GM19035 (cell line): ENCODE measurements around the gene PTTG1.

Experiments used
- ATAC-seq: cut with Tn5 transposase; IDR thresholded peaks from one replicate; pipeline ENCODE4 v1.9.1; 2021; ENCODE audit not compliant: unreplicated experiment

Gene PTTG1

DNA sequence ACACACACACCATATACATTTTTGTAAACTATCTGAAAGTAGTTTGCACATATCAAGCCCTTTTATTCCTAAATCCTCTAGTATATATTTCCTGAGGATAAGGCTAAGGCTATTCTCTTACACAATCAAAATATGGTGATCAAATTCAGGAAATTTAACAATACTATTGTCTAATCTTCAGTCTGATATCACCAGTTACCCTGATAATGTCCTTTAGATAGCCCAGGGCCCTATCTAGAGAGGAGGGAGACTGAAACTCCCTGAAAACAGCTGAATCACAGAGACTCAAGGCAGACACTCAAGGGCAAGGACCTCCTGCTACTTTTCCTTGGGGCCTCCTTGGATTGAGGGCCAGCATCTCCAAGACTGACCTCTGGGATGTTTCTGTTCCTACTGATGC is 30.4 kb downstream of the PTTG1 start:
- ATAC-seq = no peak

- no peak for ATAC-seq
Observed at GRCh38 chr5:160452795-160453194, 31.1 kb downstream of the PTTG1 start.

- ATAC-seq = no peak
Observed at GRCh38 chr5:160453751-160454150, 32.1 kb downstream of the PTTG1 start.

GRCh38 chr5:160455600-160455999 is 33.9 kb downstream of the PTTG1 start:
- no peak for ATAC-seq

- ATAC-seq = no peak
Observed at GRCh38 chr5:160456480-160457177, 35.0 kb downstream of the PTTG1 start.

GRCh38 chr5:160457252-160457651 is 35.6 kb downstream of the PTTG1 start:
- ATAC-seq = no peak

DNA sequence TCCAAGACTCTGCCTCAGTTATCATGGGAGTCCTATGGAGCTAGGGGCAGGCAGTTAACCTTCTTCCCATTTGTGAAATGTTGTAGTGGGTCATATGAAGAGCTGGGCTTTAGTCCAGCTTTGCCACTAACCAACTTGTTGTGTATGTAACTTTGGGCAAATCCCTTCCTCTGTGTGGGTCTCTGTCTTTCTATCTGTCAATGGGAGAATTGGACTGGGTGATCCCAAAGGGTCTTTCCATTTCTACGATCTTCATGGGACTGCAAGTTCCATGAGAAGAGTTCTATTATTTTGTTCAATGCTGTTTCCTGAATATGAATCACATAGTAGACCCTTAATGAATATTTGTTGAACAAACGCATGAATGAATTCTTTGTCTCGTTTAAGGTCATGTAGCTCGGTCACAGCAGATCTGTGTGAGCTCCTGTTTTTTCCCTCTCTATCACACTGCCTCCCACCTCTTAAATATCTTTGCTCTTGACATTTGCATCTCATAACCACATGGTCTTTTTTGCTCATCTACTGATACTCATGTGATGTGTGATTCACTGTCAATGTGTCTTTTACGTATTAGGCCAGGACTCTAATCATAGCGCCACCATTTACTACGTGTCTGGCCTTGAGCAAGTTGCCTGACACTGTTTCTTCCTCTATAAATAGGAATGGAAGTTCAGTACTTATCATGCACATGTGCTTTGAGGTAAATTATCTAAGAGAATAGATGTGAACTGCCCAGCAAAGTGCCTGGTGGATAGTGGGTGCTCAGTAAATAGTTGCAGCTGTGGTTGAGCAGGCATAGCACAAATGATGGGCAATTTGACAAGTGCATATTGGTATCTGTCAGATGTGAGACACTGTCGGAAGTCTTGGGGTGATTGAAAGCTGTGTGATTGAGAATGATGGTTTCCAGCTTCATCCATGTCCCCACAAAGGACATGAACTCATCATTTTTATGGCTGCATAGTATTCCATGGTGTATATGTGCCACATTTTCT is 37.4 kb downstream of the PTTG1 start:
- peak; percentile 77 for ATAC-seq

DNA sequence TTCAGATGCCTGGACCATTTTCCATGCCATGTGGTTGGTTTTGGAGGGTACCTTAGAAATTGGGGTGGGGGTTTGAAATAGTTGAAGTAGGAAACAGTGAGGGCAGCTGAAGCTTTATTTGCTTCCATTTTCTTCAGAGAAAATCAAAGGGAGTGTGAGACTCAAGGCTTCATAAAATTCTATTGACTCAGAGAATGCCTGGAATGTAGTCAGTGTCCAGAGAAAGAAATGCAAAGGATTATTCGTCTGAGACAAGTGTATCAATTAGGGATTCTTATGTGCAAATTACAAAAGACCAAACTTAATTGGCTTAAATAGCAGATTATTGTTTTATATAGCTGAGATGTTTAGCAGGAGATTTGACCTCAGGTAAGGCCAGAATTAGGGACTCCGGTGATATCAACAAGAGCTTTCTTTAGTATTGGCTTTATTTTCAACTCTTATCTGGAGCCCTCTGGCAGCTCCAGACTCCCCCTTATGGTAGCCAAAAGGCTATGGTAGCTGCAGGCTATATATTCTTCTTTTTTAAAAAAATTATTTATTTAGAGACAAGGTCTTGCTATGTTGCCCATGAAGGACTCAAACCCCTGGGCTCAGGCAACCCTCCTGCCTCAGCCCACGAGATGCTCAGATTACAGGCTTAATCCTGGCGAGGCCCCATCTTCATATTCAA is 38.9 kb downstream of the PTTG1 start:
- no peak for ATAC-seq

DNA sequence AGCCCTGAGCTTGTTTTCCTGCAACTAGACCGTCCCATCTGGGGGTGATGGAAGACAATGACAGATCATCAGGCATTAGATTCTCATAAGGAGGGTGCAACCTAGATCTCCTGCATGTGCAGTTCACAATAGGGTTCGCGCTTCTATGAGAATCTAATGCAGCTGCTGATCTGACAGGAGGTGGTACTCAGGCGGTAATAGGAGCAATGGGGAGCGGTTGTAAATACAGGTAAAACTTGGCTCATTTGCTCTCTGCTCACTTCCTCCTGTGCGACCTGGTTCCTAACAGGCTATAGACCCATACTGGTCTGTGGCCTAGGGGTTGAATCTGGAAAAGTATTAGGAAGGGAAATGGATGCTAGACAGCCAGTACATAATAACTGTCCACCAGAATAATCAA is 39.7 kb downstream of the PTTG1 start:
- no peak for ATAC-seq

GRCh38 chr5:160462167-160462566 is 40.5 kb downstream of the PTTG1 start:
- ATAC-seq = no peak

- ATAC-seq = no peak
Observed at GRCh38 chr5:160463227-160463626, 41.6 kb downstream of the PTTG1 start.

DNA sequence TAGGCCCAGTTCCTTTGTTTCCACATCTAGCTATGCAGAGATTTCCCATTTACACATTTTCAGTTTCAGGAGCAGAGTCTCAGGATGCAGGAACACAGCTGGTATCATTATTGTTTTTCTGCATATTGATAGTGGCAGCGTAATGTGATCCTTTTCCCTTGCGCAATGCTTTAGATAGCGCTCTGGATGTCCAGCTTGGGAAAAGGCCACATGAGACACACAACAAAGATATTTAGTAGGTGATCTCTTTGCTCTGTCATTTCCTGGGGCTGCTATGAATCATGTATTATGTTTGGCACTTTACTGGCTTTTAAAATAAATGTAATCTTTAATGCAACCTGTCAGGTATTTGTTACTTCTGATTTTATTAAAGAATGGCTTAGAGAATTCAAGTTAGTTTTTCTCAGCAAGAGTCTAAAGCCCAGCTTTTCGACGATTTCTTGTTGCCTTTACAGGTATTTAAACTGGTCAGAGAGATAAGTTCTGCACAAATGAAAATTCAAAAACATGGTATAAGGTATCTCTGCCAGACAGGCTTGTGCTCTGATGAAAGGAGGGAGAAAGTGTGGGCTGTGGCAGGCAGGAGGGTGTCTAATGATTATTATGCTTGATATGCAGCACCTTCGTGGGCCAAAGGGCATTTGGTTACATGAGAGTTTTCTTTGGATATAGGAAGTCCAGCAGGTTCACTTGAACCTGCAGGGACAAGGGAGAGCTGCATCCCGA is 42.2 kb downstream of the PTTG1 start:
- no peak for ATAC-seq

DNA sequence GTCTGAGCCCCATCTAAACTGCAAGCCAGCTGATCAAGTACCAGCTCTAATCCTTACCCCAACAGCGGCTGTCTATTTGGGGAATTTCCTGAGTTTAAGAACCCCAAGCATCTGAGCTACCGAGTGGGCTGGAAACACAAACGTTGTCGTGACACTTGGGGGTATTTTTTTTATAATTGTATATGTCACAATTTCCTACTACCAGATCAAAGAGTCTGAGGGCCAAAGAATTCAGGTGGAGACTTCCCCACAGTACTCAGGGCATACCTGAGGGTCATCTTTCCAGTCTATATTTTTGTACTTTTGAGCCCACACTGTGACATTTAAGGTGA is 42.8 kb downstream of the PTTG1 start:
- no peak for ATAC-seq

DNA sequence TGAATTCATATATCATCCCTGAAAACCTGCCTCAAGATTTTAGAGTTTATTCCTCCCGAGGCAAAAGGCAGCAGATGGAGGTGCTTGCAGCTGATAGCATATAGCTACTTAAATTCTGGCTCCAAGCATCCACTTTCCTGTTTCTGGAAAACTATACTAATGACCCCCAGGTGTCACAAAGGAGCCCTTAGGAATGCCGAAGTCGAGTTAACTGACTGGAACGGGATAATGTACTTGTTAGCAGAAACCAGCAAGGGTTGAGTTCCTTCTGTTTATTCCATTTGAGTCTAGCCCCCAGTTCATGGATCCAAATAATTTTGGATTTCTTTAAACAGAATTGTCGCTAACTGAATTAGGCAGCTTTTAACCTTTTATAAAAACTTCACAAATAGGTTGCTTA is 44.5 kb downstream of the PTTG1 start:
- no peak for ATAC-seq

GRCh38 chr5:160466889-160467554 is 45.4 kb downstream of the PTTG1 start:
- peak; percentile 5 for ATAC-seq

DNA sequence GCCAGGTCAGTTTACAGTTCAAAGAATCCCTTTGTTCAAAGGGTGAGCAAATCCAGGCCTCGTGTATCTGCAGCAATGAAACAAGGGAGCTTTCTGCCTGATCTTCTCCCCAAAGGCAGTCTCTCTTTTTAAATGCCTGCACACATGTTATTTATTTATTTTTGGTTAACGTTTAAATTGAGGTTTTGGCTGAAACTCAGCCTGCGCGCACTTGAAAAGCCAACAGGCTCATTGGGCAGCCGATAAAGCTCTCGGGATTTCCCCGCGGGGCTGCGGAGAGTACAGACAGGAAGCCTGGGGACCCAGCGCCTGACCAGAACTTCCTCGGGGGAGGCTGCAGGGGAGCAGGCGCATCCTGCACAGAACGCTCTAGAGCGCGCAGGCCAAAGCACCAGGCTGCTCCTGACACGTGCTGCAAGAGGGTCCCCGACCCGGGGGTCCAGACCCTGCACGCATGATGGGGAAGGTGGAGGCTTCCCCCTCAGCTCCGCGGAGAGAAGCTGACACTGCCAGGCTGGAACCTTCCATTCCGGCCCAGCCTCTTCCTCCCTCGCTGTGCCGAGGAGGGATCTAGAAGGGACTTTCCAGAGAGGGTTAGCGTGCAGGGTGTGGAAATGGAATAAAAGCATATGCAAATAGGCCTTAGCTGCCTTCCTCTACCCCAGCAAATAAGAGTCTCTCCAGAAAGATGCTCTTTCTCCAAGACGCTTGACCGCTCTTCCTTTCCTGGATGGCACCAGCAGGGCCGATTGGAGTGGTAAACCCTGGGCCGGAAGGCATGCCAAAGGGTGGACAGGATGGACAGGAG is 46.1 kb downstream of the PTTG1 start:
- peak; percentile 92 for ATAC-seq

DNA sequence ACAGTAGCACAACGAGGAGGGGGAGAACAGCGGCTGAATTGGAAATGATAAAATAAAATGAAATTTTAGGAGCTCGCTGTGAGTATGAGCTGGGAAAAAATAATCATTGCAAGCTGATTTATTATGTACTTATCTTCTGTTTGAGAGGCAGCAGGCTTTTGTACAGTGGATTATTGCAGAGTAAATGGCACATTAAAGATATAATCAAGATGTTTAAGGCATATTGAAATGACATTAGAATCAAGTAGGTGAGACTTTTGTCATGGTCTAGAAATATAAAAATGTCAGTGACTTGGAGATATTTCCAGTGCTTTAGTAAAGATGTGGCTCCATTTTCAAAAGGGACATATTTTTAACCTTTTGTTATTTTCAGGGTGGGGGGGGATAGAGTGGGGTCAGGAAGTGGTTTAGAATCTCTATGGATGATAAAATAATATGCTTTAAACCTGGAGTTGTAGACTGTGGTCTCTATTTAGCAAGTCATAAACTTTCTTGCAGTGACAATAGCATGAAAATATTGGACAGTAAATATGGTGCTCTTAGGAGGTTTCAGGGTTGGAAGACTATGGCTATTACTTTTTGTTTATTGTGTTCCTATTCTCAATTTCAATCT is 46.8 kb downstream of the PTTG1 start:
- no peak for ATAC-seq

DNA sequence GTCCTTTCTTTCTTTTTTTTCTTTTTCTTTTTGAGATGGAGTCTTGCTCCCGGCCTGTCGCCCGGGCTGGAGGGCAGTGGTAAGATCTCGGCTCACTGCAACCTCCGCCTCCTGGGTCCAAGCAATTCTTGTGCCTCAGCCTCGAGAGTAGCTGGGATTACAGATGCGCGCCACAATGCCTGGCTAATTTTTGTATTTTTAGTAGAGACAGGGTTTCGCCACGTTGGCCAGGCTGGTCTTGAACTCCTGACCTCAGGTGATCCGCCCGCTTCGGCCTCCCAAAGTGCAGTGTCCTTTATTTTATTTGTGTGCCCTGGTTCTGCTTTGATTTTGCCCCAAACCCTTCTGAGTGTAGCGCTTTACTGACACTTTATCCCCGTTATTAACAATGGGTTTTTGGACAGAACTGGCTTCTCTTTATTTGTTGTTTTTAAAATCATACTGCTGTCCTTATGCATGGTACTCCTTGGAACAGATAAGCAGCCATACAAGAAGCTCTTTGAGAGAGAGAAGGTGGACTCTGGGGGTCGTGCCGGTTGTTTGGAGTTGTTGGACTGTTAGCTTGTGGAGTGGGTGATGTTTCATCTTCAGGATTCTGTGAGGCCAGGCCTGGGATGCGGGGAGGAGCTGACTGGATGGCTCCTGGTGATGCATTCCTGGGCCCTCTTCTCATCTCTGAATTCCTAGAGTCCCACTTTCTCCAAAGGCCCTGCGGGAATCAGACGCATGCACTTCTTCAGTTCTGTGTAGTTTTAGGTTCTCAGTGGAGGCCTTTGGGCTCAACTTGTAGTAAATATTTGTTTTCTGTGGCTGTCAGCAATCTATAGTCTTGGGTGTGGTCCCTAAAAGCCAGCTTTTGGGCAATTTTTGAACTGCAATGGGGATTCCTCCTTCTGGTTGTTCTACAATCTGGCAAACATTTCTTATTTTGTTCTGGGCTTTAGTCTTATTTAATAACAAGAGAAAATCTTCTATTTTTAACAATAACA is 47.8 kb downstream of the PTTG1 start:
- no peak for ATAC-seq
